Mammary epithelial cell (primary cell): ENCODE measurements around the gene ALOX12B.

Experiments used
- CTCF ChIP-seq, 2 donors: IDR thresholded peaks in 1 of 2; conservative IDR thresholded peaks in 1 of 2; 2 replicates each; pipeline ENCODE4 v1.5.1; 2011 to 2012; ENCODE audit warnings: inconsistent platforms in 2 of 2, low read length in 2 of 2, mild to moderate bottlenecking in 2 of 2, control low read depth in 1 of 2, low read depth in 1 of 2; ENCODE audit not compliant: insufficient read depth in 1 of 2; ENCODE audit errors: extremely low read depth in 1 of 2
- EZH2 ChIP-seq: IDR thresholded peaks from 2 replicates; pipeline ENCODE4 v1.6.1; 2012; ENCODE audit warnings: low read length, inconsistent platforms, borderline replicate concordance

GRCh38 chr17:8116776-8117175 is 29.3 kb upstream of the ALOX12B start:
- TF ChIP-seq CTCF (conservative IDR thresholded peaks at IDR 0.05 in 1 of 2, IDR thresholded peaks at IDR 0.05 in 1 of 2; ENCODE audit: extremely low read depth in 1 of 2, insufficient read depth in 1 of 2, low read depth in 1 of 2, low read length in 2 of 2) (no peak), EZH2 (no peak)
